ENCODE results near the gene DENND1A. TPM values are rescaled to one million over a fixed set of nuclear protein-coding genes. Genes with fewer than 3 reads are reported as not detected.

DENND1A gene
- total RNA-seq, 4 donors from 2014 or later: 20.9 to 33.6 (median 23.7) TPM

- H3K27ac ChIP-seq: no peak overlapping the region
- H3K4me1 ChIP-seq: no peaks in the 10 kb centered on the region
- no peaks in the 10 kb centered on the region for H3K9me3 ChIP-seq
- H3K36me3 ChIP-seq: no peaks in the 10 kb centered on the region
- TF ChIP-seq POLR2A (IDR thresholded peaks at IDR 0.05) (no peak), POLR2AphosphoS5 (IDR thresholded peaks at IDR 0.05) (no peak), EP300 (IDR thresholded peaks at IDR 0.05) (no peak)
- TF ChIP-seq, protein P1, sequence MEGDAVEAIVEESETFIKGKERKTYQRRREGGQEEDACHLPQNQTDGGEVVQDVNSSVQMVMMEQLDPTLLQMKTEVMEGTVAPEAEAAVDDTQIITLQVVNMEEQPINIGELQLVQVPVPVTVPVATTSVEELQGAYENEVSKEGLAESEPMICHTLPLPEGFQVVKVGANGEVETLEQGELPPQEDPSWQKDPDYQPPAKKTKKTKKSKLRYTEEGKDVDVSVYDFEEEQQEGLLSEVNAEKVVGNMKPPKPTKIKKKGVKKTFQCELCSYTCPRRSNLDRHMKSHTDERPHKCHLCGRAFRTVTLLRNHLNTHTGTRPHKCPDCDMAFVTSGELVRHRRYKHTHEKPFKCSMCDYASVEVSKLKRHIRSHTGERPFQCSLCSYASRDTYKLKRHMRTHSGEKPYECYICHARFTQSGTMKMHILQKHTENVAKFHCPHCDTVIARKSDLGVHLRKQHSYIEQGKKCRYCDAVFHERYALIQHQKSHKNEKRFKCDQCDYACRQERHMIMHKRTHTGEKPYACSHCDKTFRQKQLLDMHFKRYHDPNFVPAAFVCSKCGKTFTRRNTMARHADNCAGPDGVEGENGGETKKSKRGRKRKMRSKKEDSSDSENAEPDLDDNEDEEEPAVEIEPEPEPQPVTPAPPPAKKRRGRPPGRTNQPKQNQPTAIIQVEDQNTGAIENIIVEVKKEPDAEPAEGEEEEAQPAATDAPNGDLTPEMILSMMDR (IDR thresholded peaks at IDR 0.05): no peak
- no peak overlapping the region for H3K4me3 ChIP-seq
- peaks cover 54% of the 10 kb centered on the region for H3K27me3 ChIP-seq
- 88 to 89% methylated on average over 6 of the region's 6 CpGs for WGBS, 2 donors (ENCODE audit: low coverage in 1 of 2)
- ATAC-seq: no peak
Measured at GRCh38 chr9:123955637-123956036, 25.7 kb upstream of the DENND1A start.

DNA sequence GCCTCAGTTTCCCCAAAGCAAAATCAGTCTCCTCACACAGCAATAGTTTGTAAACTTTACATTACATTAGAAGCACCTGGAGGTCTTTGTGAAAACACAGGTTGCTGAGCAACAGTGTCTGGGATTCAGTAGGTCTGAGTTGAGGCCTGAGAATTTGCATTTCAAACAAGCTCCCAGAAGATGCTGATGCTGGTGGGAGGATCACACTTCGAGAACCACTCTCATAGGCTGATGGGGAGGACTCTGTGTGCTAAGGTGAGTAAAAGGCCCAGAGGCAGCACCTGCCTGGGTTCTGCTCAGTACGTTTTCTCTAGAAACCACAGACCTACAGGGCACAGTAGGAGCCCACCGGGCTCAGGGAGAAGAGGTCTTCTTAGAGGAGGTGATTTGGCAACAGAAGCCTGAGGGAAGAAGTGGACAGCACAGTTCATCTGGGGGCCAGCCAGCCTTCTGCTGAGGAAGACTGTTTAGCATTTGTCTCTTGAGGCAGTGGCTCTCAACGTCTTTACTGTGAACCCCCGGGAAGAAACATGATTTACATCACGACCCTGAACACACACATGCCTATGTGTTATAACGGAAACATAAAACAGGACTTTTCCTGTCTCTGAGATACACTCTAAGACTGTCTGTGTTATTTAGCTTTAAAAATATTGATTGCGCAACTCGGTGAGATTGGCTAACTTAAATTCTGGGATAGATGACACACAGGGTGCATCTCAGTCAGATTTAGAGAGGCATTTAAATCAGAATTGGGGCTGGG lies 24.8 kb upstream of the DENND1A start:
- Histone ChIP-seq H3K36me3 (no peaks in the 10 kb centered on the region), H3K9me3 (no peaks in the 10 kb centered on the region), H3K4me1 (no peaks in the 10 kb centered on the region), H3K27ac (no peak overlapping the region), H3K27me3 (peaks cover 46% of the 10 kb centered on the region), H3K4me3 (no peak overlapping the region)
- 43 to 47% methylated on average over 5 to 7 of the region's 9 CpGs for WGBS, 2 donors (ENCODE audit: low coverage in 1 of 2)
- ATAC-seq: peak; percentile 62
- no peak for TF ChIP-seq EP300 (IDR thresholded peaks at IDR 0.05)
- TF ChIP-seq POLR2A (IDR thresholded peaks at IDR 0.05): no peak
- no peak for TF ChIP-seq POLR2AphosphoS5 (IDR thresholded peaks at IDR 0.05)
- TF ChIP-seq, protein P1 (IDR thresholded peaks at IDR 0.05): no peak

DNA sequence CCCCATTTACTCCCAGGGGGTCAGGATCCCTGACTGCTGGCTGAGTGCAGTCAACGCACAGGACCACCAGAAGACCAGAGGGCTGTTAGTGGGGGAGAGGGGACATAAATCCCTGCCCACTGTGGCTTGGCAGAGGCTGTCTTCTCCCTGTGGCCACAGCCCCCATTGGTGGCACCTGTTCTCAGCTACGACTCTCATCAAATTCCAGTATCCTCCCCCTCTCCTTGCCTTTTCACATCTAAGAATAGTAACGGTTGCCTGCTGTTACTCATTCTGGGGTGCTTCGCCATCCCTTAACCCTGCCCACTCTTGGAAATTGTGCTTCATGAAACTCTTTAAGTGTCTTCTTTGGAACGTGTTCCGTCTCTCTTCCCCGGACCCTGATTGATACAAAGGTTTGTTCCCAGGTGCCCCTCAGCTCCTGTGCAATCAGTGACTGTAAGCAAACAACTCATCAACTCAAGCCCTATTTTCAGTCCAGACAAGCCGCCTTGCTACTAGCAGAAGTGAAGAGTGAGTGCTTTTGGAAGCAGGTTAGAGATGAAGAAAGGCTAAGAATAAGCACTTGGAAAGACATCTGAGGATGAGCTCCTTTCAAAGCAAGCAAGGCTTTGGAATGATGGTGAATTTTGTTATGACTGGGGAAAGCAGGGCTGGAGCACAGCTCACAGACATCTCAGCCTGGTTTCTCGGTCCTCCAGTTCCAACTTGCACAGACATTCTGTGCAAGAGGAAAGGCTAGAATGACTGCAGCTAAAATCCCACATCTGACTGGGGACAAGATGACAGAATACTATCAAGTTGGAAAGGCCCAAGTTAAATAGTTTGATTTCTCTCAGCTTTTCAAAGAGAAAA lies 22.9 kb upstream of the DENND1A start:
- 58 to 60% methylated on average over 6 to 8 of the region's 9 CpGs for WGBS, 2 donors (ENCODE audit: low coverage in 1 of 2)
- H3K27me3 ChIP-seq: peaks cover 28% of the 10 kb centered on the region
- H3K36me3 ChIP-seq: no peaks in the 10 kb centered on the region
- H3K4me1 ChIP-seq: no peaks in the 10 kb centered on the region
- no peak overlapping the region for H3K27ac ChIP-seq
- H3K4me3 ChIP-seq: no peak overlapping the region
- ATAC-seq: no peak
- TF ChIP-seq, protein P1 (IDR thresholded peaks at IDR 0.05): no peak
- no peak for TF ChIP-seq EP300 (IDR thresholded peaks at IDR 0.05)
- TF ChIP-seq POLR2A (IDR thresholded peaks at IDR 0.05): no peak
- TF ChIP-seq POLR2AphosphoS5 (IDR thresholded peaks at IDR 0.05): no peak
- H3K9me3 ChIP-seq: no peaks in the 10 kb centered on the region

DNA sequence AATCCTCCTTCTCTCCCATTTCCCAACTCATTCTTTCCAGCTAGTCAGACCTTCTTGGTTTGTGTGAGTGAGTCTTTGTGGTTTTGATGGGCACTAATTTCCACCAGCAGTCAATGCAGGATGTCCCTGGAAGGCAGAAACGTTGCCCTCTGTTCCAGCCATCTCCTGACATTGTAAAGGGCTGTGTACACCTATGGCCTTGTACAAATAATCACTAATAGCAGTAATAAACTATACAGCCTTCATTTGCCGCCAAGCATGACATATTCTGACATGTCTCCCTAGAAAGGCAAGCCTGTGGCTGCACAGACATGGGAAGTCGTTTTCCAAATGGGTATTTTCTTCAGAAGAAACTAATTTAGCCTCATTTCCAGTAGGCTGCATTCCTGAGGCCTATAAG lies 18.4 kb upstream of the DENND1A start:
- Histone ChIP-seq H3K4me1 (no peaks in the 10 kb centered on the region), H3K4me3 (no peak overlapping the region), H3K9me3 (no peaks in the 10 kb centered on the region), H3K36me3 (no peaks in the 10 kb centered on the region), H3K27ac (no peak overlapping the region), H3K27me3 (peaks cover 8% of the 10 kb centered on the region)
- no peak for TF ChIP-seq POLR2A (IDR thresholded peaks at IDR 0.05)
- TF ChIP-seq POLR2AphosphoS5 (IDR thresholded peaks at IDR 0.05): no peak
- TF ChIP-seq, protein P1 (IDR thresholded peaks at IDR 0.05): no peak
- TF ChIP-seq EP300 (IDR thresholded peaks at IDR 0.05): no peak
- WGBS, 2 donors (ENCODE audit: low coverage in 1 of 2): 7 to 58% methylated on average over 2 to 3 of the region's 3 CpGs
- no peak for ATAC-seq
